ENCODE data around the gene ELFN1. TPM values are rescaled to one million over a fixed set of nuclear protein-coding genes. Genes with fewer than 3 reads are reported as not detected.
A peak's percentile ranks its signal among the peaks of the same experiment; 100 is the strongest.

Gene ELFN1
- total RNA-seq, 1 donor from 2014 or later: 2.2 TPM

GRCh38 chr7:1669064-1669951, 769 bp upstream of the ELFN1 start:
- intact Hi-C loops (cut with DNase I): no loop called here
- DNase-seq (ENCODE audit: extremely low spot score in 2 of 2): no peak
- H3K27ac ChIP-seq: peak overlapping the region; percentile 65
- peak overlapping the region; percentile 44 to 48 for H3K4me3 ChIP-seq
- H3K36me3 ChIP-seq: no peaks in the 10 kb centered on the region
- no peaks in the 10 kb centered on the region for H3K27me3 ChIP-seq
- TF ChIP-seq CTCF (IDR thresholded peaks at IDR 0.05) (no peak), POLR2AphosphoS5 (IDR thresholded peaks at IDR 0.05; ENCODE audit: insufficient read depth in 1 of 2, low read depth in 1 of 2) (no peak), POLR2A (IDR thresholded peaks at IDR 0.05) (no peak)
- peaks cover 65% of the 10 kb centered on the region for H3K4me1 ChIP-seq
- no peaks in the 10 kb centered on the region for H3K9me3 ChIP-seq

GRCh38 chr7:1670894-1671593, 967 bp downstream of the ELFN1 start:
- no peaks in the 10 kb centered on the region for H3K36me3 ChIP-seq
- no peaks in the 10 kb centered on the region for H3K9me3 ChIP-seq
- TF ChIP-seq POLR2AphosphoS5 (IDR thresholded peaks at IDR 0.05; ENCODE audit: insufficient read depth in 1 of 2, low read depth in 1 of 2): no peak
- no peak for TF ChIP-seq POLR2A (IDR thresholded peaks at IDR 0.05)
- no peak for TF ChIP-seq CTCF (IDR thresholded peaks at IDR 0.05)
- intact Hi-C loops (cut with DNase I): no loop called here
- H3K4me3 ChIP-seq: peak overlapping the region; percentile 44 to 48
- H3K4me1 ChIP-seq: peaks cover 52% of the 10 kb centered on the region
- H3K27ac ChIP-seq: no peak overlapping the region
- no peak for DNase-seq (ENCODE audit: extremely low spot score in 2 of 2)
- H3K27me3 ChIP-seq: no peaks in the 10 kb centered on the region

DNA sequence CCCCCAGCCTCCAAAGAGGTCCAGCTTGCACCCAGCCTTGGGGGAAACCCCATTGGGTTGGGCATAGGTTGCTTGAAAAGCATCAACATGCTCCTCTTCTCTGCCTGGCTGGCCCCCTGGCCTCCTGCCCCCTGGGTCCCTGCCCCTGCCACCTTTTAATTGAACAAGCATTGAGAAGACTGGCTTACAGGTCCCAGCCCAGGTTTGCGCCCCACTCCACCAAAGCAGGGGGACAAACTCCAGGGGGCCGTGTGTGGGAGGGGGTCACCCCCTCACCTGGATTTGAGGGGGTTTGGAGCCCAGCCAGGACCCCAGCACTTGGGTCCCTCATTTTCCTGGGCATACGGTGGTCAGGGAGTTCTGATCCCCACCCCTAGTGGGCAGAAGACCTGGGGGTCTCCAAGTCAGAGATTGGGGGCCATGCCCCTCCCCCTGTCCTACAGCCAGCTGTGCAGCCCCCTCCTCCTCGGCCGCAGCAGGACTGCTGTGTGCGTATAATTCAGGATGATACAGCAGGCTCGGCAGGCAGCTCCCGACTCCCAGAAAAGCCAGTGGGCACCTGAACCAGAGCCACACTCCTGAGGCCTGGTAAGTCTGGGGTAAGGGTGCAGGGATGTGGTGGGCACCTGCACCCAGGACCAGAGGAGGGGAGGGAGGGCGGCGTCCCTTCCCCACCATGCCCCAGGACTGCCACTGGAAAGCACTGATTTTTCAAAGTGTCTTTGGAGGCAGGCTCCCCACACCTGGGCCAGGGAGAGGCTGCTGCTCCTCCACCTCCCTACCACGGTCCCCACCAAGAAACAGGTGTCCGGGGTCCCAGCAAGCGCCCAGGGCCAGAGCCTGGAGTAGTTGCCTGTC, 1.7 kb downstream of the ELFN1 start:
- H3K4me1 ChIP-seq: peaks cover 44% of the 10 kb centered on the region
- no peak overlapping the region for H3K4me3 ChIP-seq
- H3K27me3 ChIP-seq: no peaks in the 10 kb centered on the region
- H3K9me3 ChIP-seq: no peaks in the 10 kb centered on the region
- intact Hi-C loops (cut with DNase I): no loop called here
- TF ChIP-seq POLR2A (IDR thresholded peaks at IDR 0.05) (no peak), CTCF (IDR thresholded peaks at IDR 0.05) (no peak), POLR2AphosphoS5 (IDR thresholded peaks at IDR 0.05; ENCODE audit: insufficient read depth in 1 of 2, low read depth in 1 of 2) (no peak)
- no peak overlapping the region for H3K27ac ChIP-seq
- DNase-seq (ENCODE audit: extremely low spot score in 2 of 2): no peak
- H3K36me3 ChIP-seq: no peaks in the 10 kb centered on the region

- no peak overlapping the region for H3K4me3 ChIP-seq
- no peaks in the 10 kb centered on the region for H3K9me3 ChIP-seq
- no peaks in the 10 kb centered on the region for H3K36me3 ChIP-seq
- peaks cover 33% of the 10 kb centered on the region for H3K4me1 ChIP-seq
- intact Hi-C loops (cut with DNase I): no loop called here
- no peaks in the 10 kb centered on the region for H3K27me3 ChIP-seq
- TF ChIP-seq CTCF (IDR thresholded peaks at IDR 0.05): no peak
- TF ChIP-seq POLR2A (IDR thresholded peaks at IDR 0.05): no peak
- no peak for TF ChIP-seq POLR2AphosphoS5 (IDR thresholded peaks at IDR 0.05; ENCODE audit: insufficient read depth in 1 of 2, low read depth in 1 of 2)
- no peak overlapping the region for H3K27ac ChIP-seq
- DNase-seq (ENCODE audit: extremely low spot score in 2 of 2): no peak
Measured at GRCh38 chr7:1672851-1673486, 2.9 kb downstream of the ELFN1 start.
